M059J (cell line): Measurements from ENCODE around the gene CEP89. TPM values are rescaled to one million over a fixed set of nuclear protein-coding genes. Genes with fewer than 3 reads are reported as not detected.
A peak's percentile ranks its signal among the peaks of the same experiment; 100 is the strongest.
"Not testable (repeated sequence)": the region's sequence is repeated elsewhere in the genome, so short reads cannot be mapped to it uniquely, and the experiment has no call there.

Source experiments
- DNase-seq: peaks from one replicate; pipeline ENCODE4 v3.0.0-alpha.2; 2012; ENCODE audit warnings: low read depth
- total RNA-seq: library from RNA; depleted of rRNA; stranded (reverse); fragments of >200 nt; shearing (Covaris generic); gene quantifications from 2 replicates; pipeline ENCODE4 v1.2.3, GENCODE V29; 2014

Gene CEP89
- total RNA-seq, 1 experiment from 2014 or later: 20.7 TPM

- DNase-seq: no peak
Measured at GRCh38 chr19:32966750-32967149, 5.0 kb downstream of the CEP89 start.

GRCh38 chr19:32945260-32945659, 26.5 kb downstream of the CEP89 start:
- DNase-seq: no peak

- DNase-seq: not testable (repeated sequence)
Measured at GRCh38 chr19:32941273-32941672, 30.5 kb downstream of the CEP89 start.

GRCh38 chr19:32936065-32936464, 35.7 kb downstream of the CEP89 start:
- DNase-seq: no peak

- no peak for DNase-seq
Measured at GRCh38 chr19:32935629-32936028, 36.1 kb downstream of the CEP89 start.

GRCh38 chr19:32933571-32933970, 38.2 kb downstream of the CEP89 start:
- no peak for DNase-seq

GRCh38 chr19:32930567-32930966, 41.2 kb downstream of the CEP89 start:
- no peak for DNase-seq

GRCh38 chr19:32928806-32929205, 43.0 kb downstream of the CEP89 start:
- no peak for DNase-seq

- peak; percentile 11 for DNase-seq
Measured at GRCh38 chr19:32924200-32924599, 47.6 kb downstream of the CEP89 start.

GRCh38 chr19:32921624-32922023, 50.1 kb downstream of the CEP89 start:
- no peak for DNase-seq

- no peak for DNase-seq
Measured at GRCh38 chr19:32919365-32919764, 52.4 kb downstream of the CEP89 start.

- DNase-seq: no peak
Measured at GRCh38 chr19:32917616-32917996, 54.2 kb downstream of the CEP89 start.

GRCh38 chr19:32916969-32917615, 54.7 kb downstream of the CEP89 start:
- DNase-seq: no peak

GRCh38 chr19:32914879-32915660, 56.7 kb downstream of the CEP89 start:
- DNase-seq: peak; percentile 38

- DNase-seq: no peak
Measured at GRCh38 chr19:32911467-32911866, 60.3 kb downstream of the CEP89 start.

GRCh38 chr19:32910874-32911273, 60.9 kb downstream of the CEP89 start:
- DNase-seq: no peak

- no peak for DNase-seq
Measured at GRCh38 chr19:32910094-32910493, 61.7 kb downstream of the CEP89 start.

- no peak for DNase-seq
Measured at GRCh38 chr19:32909257-32909656, 62.5 kb downstream of the CEP89 start.

- DNase-seq: no peak
Measured at GRCh38 chr19:32908641-32909190, 63.0 kb downstream of the CEP89 start.

GRCh38 chr19:32902448-32902847, 69.3 kb downstream of the CEP89 start:
- DNase-seq: no peak

GRCh38 chr19:32901504-32902161, 70.1 kb downstream of the CEP89 start:
- DNase-seq: peak; percentile 15

GRCh38 chr19:32896516-32897214, 75.1 kb downstream of the CEP89 start:
- peak; percentile 65 for DNase-seq
